VCaP (cell line): ENCODE measurements around the gene ATXN1.

Experiments
- H3K27ac ChIP-seq: fragments of 450-650 bp; 2 replicates; pipeline ENCODE4 v1.5.1; 2017
- CTCF ChIP-seq: fragments of 450-650 bp; conservative IDR thresholded peaks from 2 replicates; pipeline ENCODE4 v1.5.1; 2017; ENCODE audit warnings: mild to moderate bottlenecking, moderate library complexity

ATXN1 gene

GRCh38 chr6:16753341-16753740, 7.9 kb downstream of the ATXN1 start:
- peak overlapping the region; percentile 66 for H3K27ac ChIP-seq
- no peak for TF ChIP-seq CTCF

DNA sequence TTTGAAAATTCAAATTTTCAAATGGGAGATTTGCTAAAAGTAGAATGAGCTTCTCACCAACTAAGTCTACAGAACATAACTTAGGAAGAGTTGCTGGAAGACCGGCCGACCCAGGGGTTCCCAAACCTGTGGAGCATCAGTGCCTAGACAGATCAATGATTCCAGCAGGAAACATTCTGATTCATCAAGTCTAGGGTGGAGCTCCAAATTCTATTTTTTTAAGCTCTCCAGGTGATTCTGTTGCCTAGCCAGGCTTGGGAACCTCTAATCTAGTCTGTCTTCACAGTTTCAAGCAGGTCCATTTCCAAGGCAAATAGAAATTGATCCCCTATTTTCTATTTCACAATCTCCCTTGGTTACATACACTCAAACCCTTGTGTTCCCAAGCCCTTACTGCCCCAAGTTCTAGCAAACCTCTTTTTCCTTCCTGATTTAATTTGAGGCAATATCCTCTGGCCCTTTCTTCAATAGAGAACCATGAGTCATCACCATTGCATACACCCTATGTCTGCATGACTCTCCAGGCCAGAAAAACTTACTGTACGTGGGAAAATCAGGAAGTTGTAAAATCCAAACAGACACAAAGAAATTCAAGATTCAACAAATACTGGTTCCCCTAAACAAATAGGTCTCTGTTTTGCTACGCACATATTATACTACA, 8.9 kb downstream of the ATXN1 start:
- no peak overlapping the region for H3K27ac ChIP-seq
- TF ChIP-seq CTCF, result no peak

DNA sequence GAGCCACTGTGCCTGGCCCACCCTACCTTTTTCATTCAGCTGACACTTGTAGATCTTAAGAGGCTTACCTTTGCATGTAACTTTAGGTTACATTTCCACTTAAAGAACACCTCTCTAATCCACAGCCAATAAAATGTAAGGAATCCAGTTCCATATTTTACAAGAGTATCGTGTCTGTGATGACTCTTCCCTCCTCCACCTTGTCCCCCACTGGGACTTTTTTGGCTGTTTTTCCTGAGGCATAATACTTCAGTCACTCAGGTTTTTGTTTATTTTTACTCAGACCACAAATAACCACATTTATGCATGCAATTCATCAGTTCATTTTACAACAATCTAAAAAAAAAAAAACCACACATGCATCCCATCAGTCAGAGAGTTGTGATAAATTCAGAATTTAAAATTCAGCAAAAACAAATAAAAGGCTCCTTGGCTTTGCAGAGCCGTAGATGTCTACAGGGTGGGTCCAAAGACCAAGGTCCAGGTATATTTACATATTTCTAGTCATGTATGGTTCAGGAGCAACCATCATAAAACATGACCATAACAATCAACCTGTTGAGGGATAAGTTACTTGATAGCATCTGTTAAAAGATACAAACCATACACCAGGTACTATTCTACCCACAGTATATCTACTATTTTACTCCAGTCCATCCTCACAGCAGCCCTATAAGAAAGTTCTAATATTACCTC, 9.9 kb downstream of the ATXN1 start:
- no peak for TF ChIP-seq CTCF
- H3K27ac ChIP-seq, result no peak overlapping the region

- TF ChIP-seq CTCF, result no peak
- no peak overlapping the region for H3K27ac ChIP-seq
Observed at GRCh38 chr6:16750566-16750965, 10.7 kb downstream of the ATXN1 start.

GRCh38 chr6:16749516-16750485, 11.5 kb downstream of the ATXN1 start:
- no peak for TF ChIP-seq CTCF
- H3K27ac ChIP-seq, result no peak overlapping the region

DNA sequence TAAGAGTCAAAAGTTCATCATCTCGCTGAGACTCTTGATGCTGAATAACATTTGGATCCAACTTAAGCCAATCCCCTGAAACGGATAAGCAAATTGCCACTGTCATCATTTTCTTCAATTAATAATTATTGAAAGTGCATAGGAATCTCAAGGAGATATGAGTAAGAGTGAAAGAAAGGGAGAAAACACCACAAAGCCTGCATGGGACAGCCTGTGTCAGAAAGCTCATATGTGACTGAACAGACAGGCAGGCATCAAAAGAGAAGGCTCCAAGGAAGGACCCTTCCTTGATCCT, 13.3 kb downstream of the ATXN1 start:
- peak overlapping the region; percentile 14; the same call in 1 of the 2 replicates for H3K27ac ChIP-seq
- TF ChIP-seq CTCF, result no peak
